Measurements from ENCODE around the gene GRB14.
"Not testable (repeated sequence)": the region's sequence is repeated elsewhere in the genome, so short reads cannot be mapped to it uniquely, and the experiment has no call there.

The GRB14 gene

DNA sequence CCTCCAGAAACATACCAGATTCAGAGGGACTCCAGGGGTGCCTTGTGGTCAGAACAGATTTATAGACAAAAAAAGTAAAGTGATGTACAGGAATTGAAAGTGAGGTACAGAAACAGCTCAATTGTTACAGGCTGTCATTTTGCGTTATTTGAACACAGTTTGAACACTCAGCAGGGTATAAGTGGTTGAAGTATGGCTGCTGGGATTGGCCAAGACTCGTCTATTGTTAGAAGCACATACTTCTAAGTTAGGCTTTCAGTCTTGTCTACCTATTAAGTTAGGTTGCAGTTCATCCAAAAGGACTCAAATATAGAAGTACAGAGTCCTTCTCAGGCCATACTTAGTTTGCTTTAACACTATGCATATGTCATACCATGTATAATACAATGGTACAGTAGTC, 21.0 kb upstream of the GRB14 start:
- Histone ChIP-seq H3K9me3 (ENCODE audit: control insufficient read depth, insufficient read depth, low read length) (no peaks in the 10 kb centered on the region), H3K36me3 (ENCODE audit: insufficient read depth, low read length) (no peaks in the 10 kb centered on the region), H3K4me1 (ENCODE audit: insufficient read depth, low read length) (0 out of 2 replicates have a peak, but pooled peaks cover 7% of the 10 kb centered on the region), H3K9ac (ENCODE audit: low read depth, low read length) (no peak overlapping the region)

DNA sequence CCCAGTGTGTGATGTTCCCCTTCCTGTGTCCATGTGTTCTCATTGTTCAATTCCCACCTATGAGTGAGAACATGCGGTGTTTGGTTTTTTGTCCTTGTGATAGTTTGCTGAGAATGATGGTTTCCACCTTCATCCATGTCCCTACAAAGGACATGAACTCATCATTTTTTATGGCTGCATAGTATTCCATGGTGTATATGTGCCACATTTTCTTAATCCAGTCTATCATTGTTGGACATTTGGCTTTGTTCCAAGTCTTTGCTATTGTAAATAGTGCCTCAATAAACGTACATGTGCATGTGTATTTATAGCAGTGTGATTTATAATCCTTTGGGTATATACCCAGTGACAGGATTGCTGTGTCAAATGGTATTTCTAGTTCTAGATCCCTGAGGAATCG, 7.0 kb upstream of the GRB14 start:
- peaks cover 12% of the 10 kb centered on the region for H3K4me1 ChIP-seq (ENCODE audit: insufficient read depth, low read length)
- H3K9me3 ChIP-seq (ENCODE audit: control insufficient read depth, insufficient read depth, low read length); H3K9ac ChIP-seq (ENCODE audit: low read depth, low read length); H3K36me3 ChIP-seq (ENCODE audit: insufficient read depth, low read length): not testable (repeated sequence)

DNA sequence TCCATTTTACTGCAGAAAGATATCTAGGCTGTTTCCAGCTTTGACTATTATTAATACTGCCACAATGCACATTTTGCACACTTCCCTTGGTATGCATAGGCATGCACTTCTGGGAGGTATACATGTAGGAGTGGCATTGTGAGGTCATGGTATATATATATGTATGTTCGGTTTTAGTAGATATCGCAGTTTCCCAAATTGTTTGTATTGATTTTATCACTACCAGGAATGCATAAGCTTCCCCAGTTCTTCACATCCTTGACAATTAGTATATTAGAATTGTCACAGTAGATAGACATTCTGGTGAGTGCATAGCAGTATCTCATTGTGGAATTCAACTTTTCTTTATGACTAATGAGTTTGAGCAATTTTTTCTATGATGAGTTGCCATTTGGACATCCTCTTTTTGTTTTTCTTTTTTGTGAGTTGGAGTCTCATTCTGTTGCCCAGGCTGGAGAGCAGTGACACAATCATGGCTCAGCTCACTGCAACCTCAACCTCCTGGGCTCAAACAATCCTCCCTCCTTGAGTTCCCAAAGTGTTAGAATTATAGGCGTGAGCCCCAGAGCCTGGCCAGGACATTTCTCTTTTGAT, 4.2 kb upstream of the GRB14 start:
- H3K4me1 ChIP-seq (ENCODE audit: insufficient read depth, low read length): peaks cover 25% of the 10 kb centered on the region
- no peaks in the 10 kb centered on the region for H3K36me3 ChIP-seq (ENCODE audit: insufficient read depth, low read length)
- no peaks in the 10 kb centered on the region for H3K9me3 ChIP-seq (ENCODE audit: control insufficient read depth, insufficient read depth, low read length)
- H3K9ac ChIP-seq (ENCODE audit: low read depth, low read length): no peak overlapping the region

DNA sequence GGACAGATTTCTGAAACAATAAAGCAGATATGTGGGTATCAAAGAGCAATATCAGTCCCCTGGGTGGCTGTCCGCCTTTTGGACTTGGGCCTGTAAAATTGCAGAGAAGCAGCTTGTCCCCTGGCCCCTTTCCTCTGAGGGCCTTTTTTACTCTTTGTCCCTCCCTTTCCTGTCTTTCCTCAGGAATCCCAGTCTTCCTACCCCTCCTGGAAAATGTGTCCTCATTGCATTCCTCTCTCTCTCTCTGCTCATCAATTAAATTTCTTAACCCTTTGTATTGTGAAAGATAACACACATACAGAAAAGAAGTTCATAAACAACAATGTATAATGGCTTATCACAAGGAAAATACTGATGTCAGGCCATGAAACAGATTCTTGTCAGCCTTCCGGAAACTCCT, 3.0 kb upstream of the GRB14 start:
- Histone ChIP-seq H3K9me3 (ENCODE audit: control insufficient read depth, insufficient read depth, low read length) (no peaks in the 10 kb centered on the region), H3K36me3 (ENCODE audit: insufficient read depth, low read length) (no peaks in the 10 kb centered on the region), H3K9ac (ENCODE audit: low read depth, low read length) (no peak overlapping the region), H3K4me1 (ENCODE audit: insufficient read depth, low read length) (peaks cover 25% of the 10 kb centered on the region)

DNA sequence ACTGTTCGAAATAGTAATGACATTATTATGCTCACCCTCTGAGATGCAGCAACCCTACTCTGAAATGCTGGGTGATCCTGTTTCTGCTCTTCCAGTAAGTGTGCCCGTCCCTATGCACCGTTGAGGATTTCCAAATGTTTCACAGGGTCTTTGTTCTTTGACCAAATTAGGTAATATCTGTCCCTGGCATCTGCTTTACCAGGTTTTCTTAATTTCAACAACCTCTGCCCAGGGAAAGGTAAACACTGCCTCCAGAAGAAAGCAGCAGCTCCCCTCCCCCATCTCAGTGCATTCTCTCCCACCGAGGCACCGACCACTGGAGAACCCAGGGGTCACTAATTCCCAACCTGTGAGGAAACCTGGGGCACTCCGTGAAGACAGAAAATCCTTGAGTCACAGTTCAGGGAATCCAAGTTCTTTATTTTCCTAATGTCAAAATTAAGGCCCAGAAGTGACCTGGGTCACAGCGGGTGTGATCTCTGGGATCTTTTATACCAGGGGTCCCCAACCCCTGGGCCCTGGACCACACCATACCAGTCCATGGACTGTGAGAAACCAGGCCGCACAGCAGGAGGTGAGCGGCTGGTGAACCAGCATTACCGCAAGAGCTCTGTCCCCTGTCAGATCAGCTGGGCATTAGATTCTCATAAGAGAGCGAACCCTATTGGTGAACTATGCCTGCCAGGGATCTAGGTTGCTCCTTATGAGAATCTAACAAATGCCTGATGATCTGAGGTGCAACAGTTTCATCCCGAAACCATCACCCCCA, 1.2 kb upstream of the GRB14 start:
- Histone ChIP-seq H3K36me3 (ENCODE audit: insufficient read depth, low read length) (no peaks in the 10 kb centered on the region), H3K9ac (ENCODE audit: low read depth, low read length) (peak overlapping the region; percentile 79), H3K9me3 (ENCODE audit: control insufficient read depth, insufficient read depth, low read length) (no peaks in the 10 kb centered on the region), H3K4me1 (ENCODE audit: insufficient read depth, low read length) (peaks cover 25% of the 10 kb centered on the region)

DNA sequence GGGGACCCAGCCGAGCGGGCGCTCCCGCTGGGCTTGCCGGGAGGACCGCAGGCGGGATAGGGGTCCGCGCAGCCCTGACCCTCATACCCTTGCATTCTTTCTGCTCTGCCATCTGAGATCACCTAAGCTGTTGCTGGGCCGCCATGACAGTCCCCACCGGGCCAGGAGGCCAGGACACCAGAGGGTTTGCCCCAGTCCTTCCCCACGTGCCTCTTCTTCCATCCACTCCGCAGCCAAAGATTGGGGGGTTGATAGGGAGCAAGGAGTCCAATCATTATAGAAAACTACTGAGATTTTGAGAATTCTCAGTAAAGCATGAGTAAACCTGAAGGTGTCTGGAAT, 453 bp upstream of the GRB14 start:
- peaks cover 30% of the 10 kb centered on the region for H3K4me1 ChIP-seq (ENCODE audit: insufficient read depth, low read length)
- no peaks in the 10 kb centered on the region for H3K9me3 ChIP-seq (ENCODE audit: control insufficient read depth, insufficient read depth, low read length)
- peak overlapping the region; percentile 79 for H3K9ac ChIP-seq (ENCODE audit: low read depth, low read length)
- H3K36me3 ChIP-seq (ENCODE audit: insufficient read depth, low read length): no peaks in the 10 kb centered on the region

DNA sequence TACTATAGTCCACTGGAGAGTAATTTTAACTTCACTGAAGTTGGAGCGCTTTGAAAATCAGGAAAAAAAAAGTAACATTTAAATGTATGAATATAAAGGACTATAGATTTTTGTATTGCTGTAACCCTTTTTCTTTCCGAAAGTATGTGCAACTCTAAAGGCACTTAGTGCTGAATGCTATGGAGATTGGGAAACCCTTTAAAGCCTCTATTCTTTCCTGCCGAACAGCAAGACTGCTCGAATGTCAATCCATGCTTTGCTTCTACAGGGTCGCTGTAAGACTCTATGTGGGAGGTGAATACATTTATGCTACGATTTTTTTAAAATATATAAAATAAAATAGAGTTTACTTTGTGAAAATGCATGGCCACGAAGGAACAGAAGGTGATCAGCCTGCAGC, 825 bp downstream of the GRB14 start:
- Histone ChIP-seq H3K4me1 (ENCODE audit: insufficient read depth, low read length) (peaks cover 30% of the 10 kb centered on the region), H3K9me3 (ENCODE audit: control insufficient read depth, insufficient read depth, low read length) (no peaks in the 10 kb centered on the region), H3K9ac (ENCODE audit: low read depth, low read length) (peak overlapping the region; percentile 83), H3K36me3 (ENCODE audit: insufficient read depth, low read length) (no peaks in the 10 kb centered on the region)

DNA sequence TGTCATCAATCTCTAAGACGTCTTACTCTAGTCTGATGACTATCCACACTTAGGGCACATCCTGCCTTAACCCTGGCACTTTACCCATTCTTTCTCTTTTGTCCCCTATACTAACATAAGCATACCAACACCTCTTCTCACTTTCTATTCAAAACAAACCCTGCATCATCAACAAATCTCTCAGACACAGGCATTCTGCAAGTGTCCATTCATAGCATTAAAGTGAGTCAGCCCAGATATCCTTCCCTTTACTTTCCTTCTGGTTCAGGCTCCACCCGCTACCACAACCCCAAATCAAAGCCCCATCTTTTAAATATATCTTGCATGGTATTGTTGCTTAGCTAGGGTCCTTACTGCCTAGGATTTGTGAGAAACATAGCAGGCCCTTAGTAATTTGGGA, 3.8 kb downstream of the GRB14 start:
- Histone ChIP-seq H3K9ac (ENCODE audit: low read depth, low read length) (no peak overlapping the region), H3K36me3 (ENCODE audit: insufficient read depth, low read length) (no peaks in the 10 kb centered on the region), H3K9me3 (ENCODE audit: control insufficient read depth, insufficient read depth, low read length) (no peaks in the 10 kb centered on the region), H3K4me1 (ENCODE audit: insufficient read depth, low read length) (peaks cover 10% of the 10 kb centered on the region)

DNA sequence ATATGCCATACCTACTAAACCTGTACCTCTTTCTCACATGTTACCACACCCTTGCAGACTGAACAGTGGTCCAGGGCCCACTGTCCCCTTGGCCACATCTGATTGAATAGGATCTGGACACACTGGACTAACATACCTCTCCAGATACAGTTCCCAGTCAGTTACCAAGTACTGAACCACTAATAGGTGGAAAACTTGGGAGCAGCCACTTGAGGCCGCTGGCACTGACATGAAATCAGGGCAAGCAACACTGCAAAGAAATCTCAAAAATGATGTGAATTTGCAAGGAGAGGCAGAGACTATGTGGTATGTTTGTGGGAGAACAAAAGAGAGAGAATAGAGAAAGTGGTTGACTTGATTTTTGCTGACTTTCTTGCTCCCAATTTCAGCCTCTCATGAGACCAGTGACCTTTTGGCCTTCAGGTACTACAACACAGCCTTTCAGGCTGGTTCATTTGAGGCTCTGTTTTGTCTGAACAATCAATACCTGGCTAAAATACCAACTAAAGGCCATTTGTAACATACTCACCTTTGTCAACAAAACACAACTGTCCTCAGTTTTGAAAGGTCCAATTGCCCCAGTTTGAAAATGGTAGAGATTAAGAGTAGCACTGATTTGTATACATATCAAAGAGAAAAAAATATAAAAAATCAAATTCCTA, 7.8 kb downstream of the GRB14 start:
- Histone ChIP-seq H3K36me3 (ENCODE audit: insufficient read depth, low read length) (no peaks in the 10 kb centered on the region), H3K4me1 (ENCODE audit: insufficient read depth, low read length) (0 out of 2 replicates have a peak, but pooled peaks cover 4% of the 10 kb centered on the region), H3K9ac (ENCODE audit: low read depth, low read length) (no peak overlapping the region), H3K9me3 (ENCODE audit: control insufficient read depth, insufficient read depth, low read length) (no peaks in the 10 kb centered on the region)

DNA sequence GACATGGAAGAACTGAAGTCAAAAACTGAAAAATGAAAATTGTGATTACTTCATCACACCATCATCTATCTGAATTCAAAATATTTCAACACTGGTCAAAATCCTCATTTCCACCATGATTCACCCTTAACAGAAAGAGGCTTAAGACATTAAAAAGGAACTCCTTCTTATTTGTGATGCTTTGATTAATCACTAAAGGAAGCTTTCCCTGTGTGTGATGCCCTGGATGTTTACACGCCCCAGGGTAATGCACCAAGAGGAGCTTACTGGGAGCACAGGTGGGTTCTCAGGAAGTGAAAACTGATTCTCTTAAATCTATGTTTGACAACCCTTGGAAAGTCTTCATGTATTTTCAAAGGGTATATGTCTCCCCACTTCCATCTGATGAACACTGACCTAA, 11.5 kb downstream of the GRB14 start:
- Histone ChIP-seq H3K4me1 (ENCODE audit: insufficient read depth, low read length) (peaks cover 8% of the 10 kb centered on the region), H3K9ac (ENCODE audit: low read depth, low read length) (no peak overlapping the region), H3K9me3 (ENCODE audit: control insufficient read depth, insufficient read depth, low read length) (no peaks in the 10 kb centered on the region), H3K36me3 (ENCODE audit: insufficient read depth, low read length) (no peaks in the 10 kb centered on the region)

DNA sequence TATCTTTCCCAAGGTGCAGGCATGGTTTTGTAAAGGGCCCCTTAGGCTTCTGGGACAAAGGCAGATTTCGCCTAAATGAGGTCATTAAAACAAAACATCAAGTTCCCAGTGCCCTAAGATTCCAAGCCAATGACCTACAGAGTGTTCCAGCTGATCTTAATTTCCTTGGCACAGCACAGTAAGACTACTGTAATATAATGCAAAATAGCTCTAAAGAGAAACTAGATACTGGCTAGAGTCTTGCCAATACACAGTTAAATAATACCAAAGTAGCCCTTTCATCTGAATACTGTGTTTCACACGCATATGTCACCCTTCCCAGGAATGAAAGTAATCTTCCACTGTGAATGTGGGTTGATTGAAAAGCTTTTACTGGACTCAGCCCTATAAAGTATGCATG, 14.7 kb downstream of the GRB14 start:
- no peaks in the 10 kb centered on the region for H3K36me3 ChIP-seq (ENCODE audit: insufficient read depth, low read length)
- no peaks in the 10 kb centered on the region for H3K9me3 ChIP-seq (ENCODE audit: control insufficient read depth, insufficient read depth, low read length)
- no peak overlapping the region for H3K9ac ChIP-seq (ENCODE audit: low read depth, low read length)
- peaks cover 8% of the 10 kb centered on the region for H3K4me1 ChIP-seq (ENCODE audit: insufficient read depth, low read length)

DNA sequence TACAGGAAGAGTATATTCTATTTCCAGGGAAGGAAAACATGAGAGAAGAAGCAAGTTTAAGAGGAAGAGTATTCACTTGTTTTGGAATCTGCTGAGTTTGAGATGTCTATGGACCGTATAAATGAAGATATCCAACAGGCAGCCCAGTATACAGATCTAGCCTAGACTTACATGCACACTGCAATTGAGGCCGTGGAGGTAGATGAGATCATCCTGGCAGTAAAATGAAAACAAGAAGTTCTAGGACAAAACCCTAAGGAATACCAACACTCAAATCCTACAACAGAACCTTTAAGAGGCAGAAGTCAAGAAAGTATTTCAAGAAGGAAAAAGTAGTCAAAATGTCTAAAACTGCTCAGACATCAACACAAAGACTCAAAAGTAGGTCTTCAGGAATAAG, 16.0 kb downstream of the GRB14 start:
- Histone ChIP-seq H3K36me3 (ENCODE audit: insufficient read depth, low read length) (no peaks in the 10 kb centered on the region), H3K9ac (ENCODE audit: low read depth, low read length) (no peak overlapping the region), H3K9me3 (ENCODE audit: control insufficient read depth, insufficient read depth, low read length) (no peaks in the 10 kb centered on the region), H3K4me1 (ENCODE audit: insufficient read depth, low read length) (peaks cover 8% of the 10 kb centered on the region)

DNA sequence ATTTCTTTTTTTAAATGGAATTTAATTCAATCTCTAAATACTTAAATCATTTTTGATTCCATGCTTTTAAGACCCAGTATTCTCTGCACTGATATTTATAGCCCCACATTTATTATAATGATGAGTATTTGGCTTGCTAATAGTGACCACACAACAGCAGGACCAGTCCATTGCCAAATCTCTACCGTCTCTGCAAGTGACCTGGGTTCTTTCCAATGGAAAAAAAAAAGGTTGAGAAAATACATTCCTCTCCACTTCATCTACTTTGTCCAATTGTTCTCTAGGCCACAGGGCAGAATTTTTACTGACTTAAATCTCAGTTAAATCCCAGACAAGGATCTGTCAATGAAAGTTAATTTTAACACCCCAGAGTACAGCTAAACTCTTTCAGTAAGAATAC, 20.5 kb downstream of the GRB14 start:
- no peaks in the 10 kb centered on the region for H3K4me1 ChIP-seq (ENCODE audit: insufficient read depth, low read length)
- no peaks in the 10 kb centered on the region for H3K9me3 ChIP-seq (ENCODE audit: control insufficient read depth, insufficient read depth, low read length)
- H3K9ac ChIP-seq (ENCODE audit: low read depth, low read length): no peak overlapping the region
- no peaks in the 10 kb centered on the region for H3K36me3 ChIP-seq (ENCODE audit: insufficient read depth, low read length)

DNA sequence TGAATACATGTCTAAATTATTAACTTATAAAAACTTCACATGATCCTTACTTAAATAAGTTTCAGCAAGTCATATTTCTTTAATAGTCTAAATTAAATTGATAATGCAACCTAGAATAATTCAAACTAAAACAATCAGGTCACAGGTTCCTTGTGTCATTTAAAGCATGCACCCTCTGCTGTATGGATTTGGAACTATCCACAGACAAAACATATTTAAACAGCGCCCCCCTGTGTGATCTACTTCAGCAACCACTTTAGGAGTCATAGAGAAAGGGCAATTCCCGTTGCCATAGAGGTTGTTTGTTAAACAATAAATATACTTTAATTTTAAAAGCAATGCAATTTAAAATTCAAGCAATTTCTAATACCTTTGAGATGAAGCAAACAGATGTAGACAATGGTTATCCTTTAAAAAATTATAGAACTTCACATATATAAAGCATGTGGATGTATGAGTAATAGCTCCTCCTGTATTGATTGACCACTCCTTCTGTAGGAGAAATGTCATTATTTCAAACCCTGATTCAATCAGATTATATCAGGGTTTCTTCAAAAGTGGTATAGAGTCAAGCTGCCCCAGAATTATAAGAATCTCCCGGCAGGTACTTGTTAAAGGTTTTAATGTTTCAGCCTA, 21.2 kb downstream of the GRB14 start:
- Histone ChIP-seq H3K9ac (ENCODE audit: low read depth, low read length) (no peak overlapping the region), H3K36me3 (ENCODE audit: insufficient read depth, low read length) (no peaks in the 10 kb centered on the region), H3K4me1 (ENCODE audit: insufficient read depth, low read length) (no peaks in the 10 kb centered on the region), H3K9me3 (ENCODE audit: control insufficient read depth, insufficient read depth, low read length) (no peaks in the 10 kb centered on the region)

DNA sequence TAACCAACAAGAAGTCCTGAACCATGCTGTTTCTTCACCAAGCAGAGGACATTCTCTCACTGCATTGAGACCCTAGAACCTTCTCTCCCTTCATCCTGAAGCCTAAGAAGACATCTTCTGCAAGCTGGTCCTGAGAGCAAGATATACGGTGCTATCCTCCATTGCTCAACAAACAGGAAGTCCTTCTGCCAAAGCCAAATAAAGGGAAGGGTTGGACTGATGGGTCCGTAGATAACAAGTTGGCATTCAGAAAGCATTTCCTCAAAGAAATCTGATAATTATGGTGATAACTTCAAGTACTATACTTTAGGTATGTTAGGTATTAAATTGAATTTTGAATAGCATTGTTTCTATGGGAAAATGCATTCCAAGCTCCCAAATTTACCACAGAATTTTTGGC, 23.3 kb downstream of the GRB14 start:
- Histone ChIP-seq H3K9me3 (ENCODE audit: control insufficient read depth, insufficient read depth, low read length) (no peaks in the 10 kb centered on the region), H3K4me1 (ENCODE audit: insufficient read depth, low read length) (no peaks in the 10 kb centered on the region; the same call in 1 of the 2 replicates), H3K9ac (ENCODE audit: low read depth, low read length) (no peak overlapping the region), H3K36me3 (ENCODE audit: insufficient read depth, low read length) (no peaks in the 10 kb centered on the region)

All from ES-I3 (cell line).